HG02870 (cell line): ENCODE measurements around the gene RPA3.
"Not testable (repeated sequence)": the region's sequence is repeated elsewhere in the genome, so short reads cannot be mapped to it uniquely, and the experiment has no call there.

ENCODE experiments used
- ATAC-seq: cut with Tn5 transposase; IDR thresholded peaks from one replicate; pipeline ENCODE4 v1.9.1; 2021; ENCODE audit warnings: mild to moderate bottlenecking, moderate library complexity; ENCODE audit not compliant: unreplicated experiment

Gene RPA3

GRCh38 chr7:7695111-7695817, 23.1 kb downstream of the RPA3 start:
- no peak for ATAC-seq

- no peak for ATAC-seq
These were observed 23.9 kb downstream of the RPA3 start for GRCh38 chr7:7694542-7694941.

GRCh38 chr7:7693881-7694280, 24.5 kb downstream of the RPA3 start:
- ATAC-seq, result no peak

GRCh38 chr7:7688956-7689355, 29.5 kb downstream of the RPA3 start:
- ATAC-seq, result no peak

GRCh38 chr7:7688310-7688709, 30.1 kb downstream of the RPA3 start:
- ATAC-seq, result no peak

- ATAC-seq, result no peak
These were observed 30.6 kb downstream of the RPA3 start for GRCh38 chr7:7687800-7688199.

GRCh38 chr7:7686811-7687508, 31.4 kb downstream of the RPA3 start:
- no peak for ATAC-seq

- ATAC-seq, result no peak
These were observed 35.5 kb downstream of the RPA3 start for GRCh38 chr7:7682861-7683260.

- no peak for ATAC-seq
These were observed 36.5 kb downstream of the RPA3 start for GRCh38 chr7:7681936-7682329.

GRCh38 chr7:7681191-7681935, 37.0 kb downstream of the RPA3 start:
- ATAC-seq, result no peak

- ATAC-seq, result not testable (repeated sequence)
These were observed 38.8 kb downstream of the RPA3 start for GRCh38 chr7:7679640-7680039.

GRCh38 chr7:7675686-7676085, 42.7 kb downstream of the RPA3 start:
- ATAC-seq, result no peak

- ATAC-seq, result no peak
These were observed 45.2 kb downstream of the RPA3 start for GRCh38 chr7:7673240-7673550.

- ATAC-seq, result no peak
These were observed 45.7 kb downstream of the RPA3 start for GRCh38 chr7:7672545-7673239.

GRCh38 chr7:7671361-7671760, 47.0 kb downstream of the RPA3 start:
- ATAC-seq, result no peak

GRCh38 chr7:7670490-7670889, 47.9 kb downstream of the RPA3 start:
- no peak for ATAC-seq

- no peak for ATAC-seq
These were observed 49.7 kb downstream of the RPA3 start for GRCh38 chr7:7668706-7669105.

- ATAC-seq, result no peak
These were observed 51.2 kb downstream of the RPA3 start for GRCh38 chr7:7667187-7667586.

GRCh38 chr7:7665031-7665430, 53.4 kb downstream of the RPA3 start:
- ATAC-seq, result no peak

- ATAC-seq, result no peak
These were observed 54.1 kb downstream of the RPA3 start for GRCh38 chr7:7664291-7664690.

GRCh38 chr7:7662527-7662926, 55.9 kb downstream of the RPA3 start:
- no peak for ATAC-seq
